Kidney (tissue), 14 donors: ENCODE data around the gene UBE2M. TPM values are rescaled to one million over a fixed set of nuclear protein-coding genes. Genes with fewer than 3 reads are reported as not detected.
A peak's percentile ranks its signal among the peaks of the same experiment; 100 is the strongest.
"Not testable (repeated sequence)": the region's sequence is repeated elsewhere in the genome, so short reads cannot be mapped to it uniquely, and the experiment has no call there.

Source experiments
- DNase-seq, 5 donors: peaks; one replicate each; pipeline ENCODE4 v3.0.0-alpha.2; 2013 to 2020
- FAIRE-seq: peaks from 2 replicates; lab custom pipeline; 2012; peaks lifted over from hg19 to GRCh38; lab: Jason Lieb, UNC
- H3K27ac ChIP-seq, 2 donors: one replicate each; pipeline ENCODE4 v1.7.0; 2013; ENCODE audit warnings: low read depth in 2 of 2, low read length in 2 of 2, inconsistent platforms in 1 of 2
- H3K27me3 ChIP-seq: one replicate; pipeline ENCODE4 v1.7.1; 2013; ENCODE audit warnings: low read length, inconsistent platforms; ENCODE audit not compliant: control insufficient read depth, insufficient read depth
- H3K36me3 ChIP-seq, 3 donors: one replicate each; pipeline versions ENCODE4 v1.7.0 to v1.7.1; 2013; ENCODE audit warnings: low read length in 3 of 3, control low read depth in 1 of 3, inconsistent platforms in 1 of 3; ENCODE audit not compliant: insufficient read depth in 3 of 3, control insufficient read depth in 2 of 3
- H3K4me1 ChIP-seq, 3 donors: one replicate each; pipeline versions ENCODE4 v1.7.0 to v1.7.1; 2013; ENCODE audit warnings: low read length in 3 of 3, inconsistent platforms in 1 of 3, low read depth in 1 of 3; ENCODE audit not compliant: control insufficient read depth in 2 of 3, insufficient read depth in 2 of 3
- H3K4me3 ChIP-seq, 3 donors: one replicate each; pipeline versions ENCODE4 v1.7.0 to v1.8.1; 2013; ENCODE audit warnings: low read length in 3 of 3, control low read depth in 1 of 3, inconsistent platforms in 1 of 3
- H3K9ac ChIP-seq, 3 donors: one replicate each; pipeline versions ENCODE4 v1.7.0 to v1.7.1; 2013; ENCODE audit warnings: low read length in 3 of 3, control low read depth in 1 of 3, inconsistent platforms in 1 of 3
- H3K9me3 ChIP-seq, 3 donors: one replicate each; pipeline versions ENCODE4 v1.7.0 to v1.7.1; 2013; ENCODE audit warnings: low read length in 3 of 3, control low read depth in 1 of 3, inconsistent platforms in 1 of 3; ENCODE audit not compliant: control insufficient read depth in 2 of 3, insufficient read depth in 1 of 3
- CTCF ChIP-seq: IDR thresholded peaks from 3 replicates; pipeline ENCODE4 v1.5.1; 2012; ENCODE audit warnings: mild to moderate bottlenecking, moderate library complexity, borderline replicate concordance; ENCODE audit not compliant: insufficient read depth; ENCODE audit errors: extremely low read depth
- intact Hi-C: fragments of 100-400 bp; cut with DNase I; formaldehyde crosslinking; loops from one replicate; pipeline ENCODE4 v1.11.1; 2022
- polyA plus RNA-seq: library from polyadenylated mRNA; stranded (reverse); fragments of 350-450 nt; fragmentation: Illumina TruSeq; extraction: RNeasy Lipid Tissue Mini Kit (QIAGEN cat#74804); gene quantifications from one replicate; pipeline ENCODE4 v1.2.3, GENCODE V29; 2014; ENCODE audit warnings: low read depth, low replicate concordance; ENCODE audit not compliant: insufficient read depth
- total RNA-seq: library from RNA; stranded (reverse); fragmentation: NEBNext Ultra II Directional; extraction: Animal tissue kit (Norgen Biotek cat#: 25700); gene quantifications from one replicate; pipeline ENCODE4 v1.2.1, GENCODE V29; 2021
- donor health status: control.
- donor health status: control.
- donor health status: control.
- donor health status: control.
- donor health status: control.
- donor health status: DM: yes; HTN: yes; CAD: no.
- donor health status: Normal renal cell carcinoma (clear cell type).

UBE2M gene
- total and polyA plus RNA-seq, 2 donors from 2014 or later: 60.4 to 98.0 TPM

GRCh38 chr19:58511353-58512208 is 46.8 kb downstream of the UBE2M start, which contains the start of gene SLC27A5:
Gene SLC27A5, minus strand, starts transcription at chr19:58511992. Its CDS starts 37 bp downstream, at chr19:58511955.
- TF ChIP-seq CTCF: no peak
- Histone ChIP-seq H3K9me3 (no peaks in the 10 kb centered on the region), H3K4me1 (peaks cover 0 to 16% (median 0%) of the 10 kb centered on the region in 3 donors), H3K36me3 (peaks cover 0 to 5% (median under 1%) of the 10 kb centered on the region in 3 donors), H3K27me3 (no peaks in the 10 kb centered on the region), H3K4me3 (no peak within 1 kb of the TSS), H3K27ac (no peak within 1 kb of the TSS), H3K9ac (no peak within 1 kb of the TSS)
- no peak for FAIRE-seq
- peak in 2 of 5 donors; percentile 45 to 76 for DNase-seq
- intact Hi-C loops: no loop called here

- no peak for TF ChIP-seq CTCF
- H3K27me3 ChIP-seq: no peaks in the 10 kb centered on the region
- intact Hi-C loops: no loop called here
These were observed 48.1 kb downstream of the UBE2M start for GRCh38 chr19:58510084-58510862.

GRCh38 chr19:58509731-58510083 is 48.7 kb downstream of the UBE2M start:
- DNase-seq (no peak), FAIRE-seq (no peak)
- intact Hi-C loops: no loop called here
- Histone ChIP-seq H3K4me3 (no peak overlapping the region), H3K9ac (no peak overlapping the region), H3K4me1 (peaks cover 0 to 12% (median 0%) of the 10 kb centered on the region in 3 donors), H3K9me3 (no peaks in the 10 kb centered on the region), H3K36me3 (no peaks in the 10 kb centered on the region), H3K27me3 (no peaks in the 10 kb centered on the region), H3K27ac (no peak overlapping the region)
- TF ChIP-seq CTCF: no peak

More at GRCh38 chr19:58510084-58510862, 48.1 kb downstream of the UBE2M start:
- Histone ChIP-seq H3K4me3 (no peak overlapping the region), H3K4me1 (peaks cover 0 to 14% (median 0%) of the 10 kb centered on the region in 3 donors), H3K9me3 (no peaks in the 10 kb centered on the region), H3K36me3 (no peaks in the 10 kb centered on the region), H3K27ac (no peak overlapping the region), H3K9ac (no peak overlapping the region)
- FAIRE-seq (no peak), DNase-seq (no peak)

- H3K9me3 ChIP-seq, H3K4me1 ChIP-seq, H3K27ac ChIP-seq, H3K36me3 ChIP-seq, intact Hi-C loops, H3K27me3 ChIP-seq, DNase-seq, H3K4me3 ChIP-seq, H3K9ac ChIP-seq, FAIRE-seq: not testable (repeated sequence)
These were observed 50.7 kb downstream of the UBE2M start for GRCh38 chr19:58507602-58508223.
